HG03457 (cell line): Measurements from ENCODE around the gene MTMR12.
"Not testable (repeated sequence)": the region's sequence is repeated elsewhere in the genome, so short reads cannot be mapped to it uniquely, and the experiment has no call there.

Source experiments
- ATAC-seq: cut with Tn5 transposase; IDR thresholded peaks from one replicate; pipeline ENCODE4 v1.9.1; 2021; ENCODE audit warnings: moderate number of reproducible peaks; ENCODE audit not compliant: unreplicated experiment

Gene MTMR12

DNA sequence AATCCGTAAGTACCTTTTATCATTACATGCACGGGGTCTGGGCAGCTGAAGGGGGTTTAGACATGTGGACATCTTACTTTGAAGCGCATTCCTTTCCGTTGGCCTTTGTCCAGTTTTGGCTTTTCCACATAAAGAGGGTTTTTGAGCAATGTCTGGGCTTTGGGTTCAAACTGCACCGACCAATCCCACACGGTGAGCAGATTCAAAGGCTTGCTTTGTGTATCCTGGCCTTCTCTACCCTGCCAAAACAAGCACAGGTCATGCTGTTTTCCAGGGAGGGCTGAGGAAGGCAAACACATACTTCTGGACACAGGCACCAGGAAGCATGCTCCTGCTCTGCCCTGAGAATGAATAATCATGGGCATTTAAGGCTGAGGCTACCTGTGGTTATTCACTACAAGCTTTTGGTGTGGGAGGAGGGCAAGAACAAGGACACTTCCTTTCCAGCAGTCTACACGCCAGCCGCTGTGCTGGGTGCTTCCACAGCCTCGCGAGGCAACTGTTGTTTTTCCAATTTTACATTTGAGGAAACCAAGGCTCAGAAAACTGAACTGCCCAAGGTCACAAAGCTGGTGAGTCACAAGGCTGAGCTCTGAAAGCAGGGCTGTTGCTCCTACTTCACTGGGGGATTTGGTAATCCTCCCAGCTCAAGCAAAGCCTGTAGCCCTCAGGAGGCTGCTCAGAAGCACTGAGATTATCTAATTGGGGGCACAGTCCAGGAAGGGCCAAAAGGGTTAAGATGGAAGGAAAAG, 78.9 kb downstream of the MTMR12 start:
- no peak for ATAC-seq

GRCh38 chr5:32233220-32233695, 79.5 kb downstream of the MTMR12 start:
- ATAC-seq = no peak

GRCh38 chr5:32232441-32233219, 80.1 kb downstream of the MTMR12 start:
- ATAC-seq = peak; percentile 86

DNA sequence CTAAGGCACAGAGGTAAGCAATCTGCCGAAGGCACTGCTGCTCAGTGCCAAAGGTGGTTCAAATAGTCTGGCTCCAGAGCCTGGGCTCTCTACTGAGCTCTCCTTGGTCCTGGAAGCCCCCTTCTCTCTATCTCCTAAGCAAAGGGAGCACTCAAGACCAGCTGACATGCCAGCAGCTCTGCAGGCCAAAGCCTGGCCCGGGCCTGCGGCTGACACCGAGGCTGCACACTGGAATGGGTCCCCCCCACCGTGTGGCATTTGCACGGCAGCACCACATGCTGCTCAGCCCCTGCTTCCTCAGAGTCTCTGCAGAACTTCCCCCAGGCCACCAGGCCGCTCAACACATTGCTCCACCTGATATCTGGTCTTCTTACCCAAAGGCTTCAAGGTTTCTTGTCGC, 80.8 kb downstream of the MTMR12 start:
- ATAC-seq = no peak

GRCh38 chr5:32231241-32231640, 81.5 kb downstream of the MTMR12 start:
- no peak for ATAC-seq

- no peak for ATAC-seq
Observed at GRCh38 chr5:32230356-32231099, 82.2 kb downstream of the MTMR12 start.

DNA sequence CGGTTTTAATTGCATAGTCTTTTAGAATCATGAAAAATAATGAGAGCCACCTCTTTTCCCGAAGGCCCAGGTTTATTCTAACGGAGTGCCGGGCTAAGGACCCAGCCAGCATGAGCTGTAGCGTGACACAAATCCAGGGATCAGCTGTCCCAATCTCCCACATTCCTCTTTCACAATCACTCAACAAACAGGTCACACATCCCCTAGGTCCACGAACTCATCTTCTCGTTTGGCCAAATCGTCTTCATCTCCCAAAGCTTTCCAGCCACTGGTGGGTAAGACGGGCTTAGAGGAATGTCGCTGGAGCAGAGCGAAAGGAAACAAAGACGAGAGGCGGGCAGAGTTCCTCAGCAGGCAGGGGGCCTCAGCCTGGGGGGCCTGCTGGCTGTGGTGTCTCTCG, 83.2 kb downstream of the MTMR12 start:
- ATAC-seq = no peak

DNA sequence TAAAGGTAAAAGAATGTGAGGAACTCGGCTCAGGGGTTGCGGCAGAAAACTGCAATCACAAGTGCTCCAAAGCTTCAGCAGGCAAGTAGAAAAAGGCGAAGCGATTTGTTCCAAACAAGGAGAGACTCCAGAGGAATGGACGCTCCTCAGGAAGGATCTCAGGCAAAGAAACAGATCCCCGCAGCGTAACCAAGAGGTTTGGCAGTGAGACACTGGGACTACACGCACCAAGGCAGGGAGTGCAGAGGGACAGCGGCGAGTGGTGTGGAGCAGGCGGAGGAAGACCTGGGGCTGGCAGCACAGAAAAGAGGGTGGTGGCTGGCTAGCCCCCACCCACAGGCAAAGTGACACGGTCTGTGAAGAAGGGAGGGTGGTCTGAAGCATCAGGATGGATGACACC, 83.9 kb downstream of the MTMR12 start:
- no peak for ATAC-seq

DNA sequence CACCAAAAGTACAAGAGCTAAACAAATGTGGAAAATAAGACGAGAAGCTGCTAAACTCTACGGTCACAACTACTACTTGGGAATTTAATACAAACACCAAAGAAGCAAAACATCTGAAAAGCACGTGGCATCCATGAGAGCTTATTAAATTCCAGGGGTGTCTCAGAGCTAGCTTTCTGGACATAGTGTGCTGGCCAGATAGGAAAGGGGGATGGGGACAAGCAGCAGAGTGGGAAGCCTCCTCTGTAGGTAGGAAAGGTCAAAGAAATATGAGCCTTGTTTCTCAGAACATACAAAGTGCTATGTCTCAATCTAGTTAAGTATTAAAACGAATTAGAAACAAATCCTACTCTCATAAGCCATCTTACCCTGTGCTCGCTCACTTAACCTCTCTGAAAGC, 87.3 kb downstream of the MTMR12 start:
- no peak for ATAC-seq

DNA sequence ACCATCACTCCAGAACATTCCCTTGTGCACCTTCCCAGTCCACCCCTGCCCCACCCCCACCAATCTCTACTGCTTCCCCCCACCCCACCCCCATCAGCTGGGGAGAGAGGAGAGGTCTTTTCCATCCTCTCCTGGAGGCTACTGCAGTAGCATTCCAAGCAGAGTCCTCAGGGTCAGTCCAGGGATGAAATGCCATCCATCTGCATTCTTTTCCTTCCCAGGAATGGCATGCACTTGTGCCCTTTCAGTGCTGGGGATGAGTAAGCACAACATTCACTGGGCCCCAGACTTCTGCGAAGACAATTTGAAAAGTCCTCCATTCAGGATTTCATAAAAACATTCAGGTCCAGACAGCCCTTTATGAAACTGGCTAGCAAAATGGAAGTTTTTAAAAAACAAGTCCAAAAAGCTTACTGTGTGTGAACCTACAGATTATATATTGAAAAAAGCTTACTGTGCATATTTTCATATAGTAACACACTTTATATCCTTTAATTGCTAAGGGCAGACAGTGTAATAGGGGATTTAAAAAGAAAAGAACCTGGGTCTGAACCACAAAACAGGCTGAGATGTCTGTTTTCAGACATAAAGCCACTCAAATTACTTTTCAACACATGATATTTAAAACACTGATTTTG, 88.6 kb downstream of the MTMR12 start:
- ATAC-seq = no peak

DNA sequence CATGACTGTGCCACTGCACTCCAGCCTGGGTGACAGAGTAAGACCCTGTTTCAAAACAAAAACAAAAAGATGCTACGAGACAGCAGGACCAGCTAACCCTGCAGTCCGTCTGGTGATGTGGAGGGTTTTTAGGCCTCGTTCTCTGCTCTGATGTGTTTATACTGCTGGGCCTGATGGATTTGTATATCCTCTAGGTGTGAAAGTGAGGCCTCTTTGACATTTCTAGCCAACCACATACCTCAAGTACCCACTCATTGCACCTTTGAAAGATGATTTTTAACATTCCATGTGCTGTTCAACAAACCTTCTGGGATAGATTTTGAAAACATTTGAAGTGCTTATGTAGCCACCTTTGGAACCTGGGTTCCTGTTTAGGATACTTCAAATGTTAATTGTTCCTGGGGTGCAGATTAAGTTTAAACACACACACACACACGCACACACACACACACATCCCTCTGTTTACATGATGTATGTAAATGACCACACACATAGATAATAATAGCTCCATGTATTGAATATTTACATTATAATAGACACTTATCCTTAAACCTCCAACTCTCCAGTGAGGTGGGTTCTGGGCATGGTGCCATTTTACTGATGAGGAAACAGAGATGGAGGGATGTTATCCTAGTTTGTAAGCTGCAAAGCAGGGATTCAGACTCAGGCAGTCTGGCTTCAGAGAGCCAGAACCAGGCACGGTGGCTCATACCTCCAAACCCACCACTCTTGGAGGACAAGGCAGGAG, 89.8 kb downstream of the MTMR12 start:
- no peak for ATAC-seq

- no peak for ATAC-seq
Observed at GRCh38 chr5:32217886-32218396, 94.8 kb downstream of the MTMR12 start.

DNA sequence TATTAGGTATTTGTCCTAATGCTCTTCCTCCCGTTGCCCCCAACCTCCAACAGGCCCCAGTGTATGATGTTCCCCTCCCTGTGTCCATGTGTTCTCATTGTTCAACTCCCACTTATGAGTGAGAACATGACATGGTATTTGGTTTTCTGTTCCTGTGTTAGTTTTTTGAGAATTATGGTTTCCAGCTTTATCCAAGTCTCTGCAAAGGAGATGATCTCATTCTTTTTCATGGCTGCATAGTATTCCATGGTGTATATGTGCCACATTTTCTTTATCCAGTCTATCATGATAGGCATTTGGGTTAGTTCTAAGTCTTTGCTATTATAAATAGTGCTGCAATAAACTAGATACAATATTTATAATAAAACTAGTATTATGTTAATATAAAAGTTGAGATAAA, 98.4 kb downstream of the MTMR12 start:
- ATAC-seq = not testable (repeated sequence)

- no peak for ATAC-seq
Observed at GRCh38 chr5:32210151-32210550, 102.6 kb downstream of the MTMR12 start.

DNA sequence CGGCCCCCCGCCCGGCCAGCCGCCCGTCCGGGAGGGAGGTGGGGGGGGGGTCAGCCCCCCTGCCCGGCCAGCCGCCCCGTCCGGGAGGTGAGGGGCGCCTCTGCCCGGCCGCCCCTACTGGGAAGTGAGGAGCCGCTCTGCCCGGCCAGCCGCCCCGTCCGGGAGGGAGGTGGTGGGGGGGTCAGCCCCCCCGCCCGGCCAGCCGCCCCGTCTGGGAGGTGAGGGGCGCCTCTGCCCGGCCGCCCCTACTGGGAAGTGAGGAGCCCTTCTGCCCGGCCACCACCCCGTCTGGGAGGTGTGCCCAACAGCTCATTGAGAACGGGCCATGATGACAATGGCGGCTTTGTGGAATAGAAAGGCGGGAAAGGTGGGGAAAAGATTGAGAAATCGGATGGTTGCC, 103.9 kb downstream of the MTMR12 start:
- ATAC-seq = not testable (repeated sequence)

DNA sequence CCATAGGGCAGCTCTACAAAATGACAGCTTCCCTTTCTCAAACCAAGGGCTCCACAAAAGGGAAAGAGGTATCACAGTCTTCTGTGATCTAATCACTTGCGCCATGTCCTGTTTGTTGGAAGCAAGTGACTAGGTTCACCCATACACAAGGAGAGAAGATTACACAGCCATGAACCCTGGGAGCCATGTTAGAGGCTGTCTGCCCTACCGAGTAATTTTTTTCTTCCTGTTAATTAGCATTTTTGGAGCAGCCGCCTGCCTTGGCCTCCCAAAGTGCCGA, 105.4 kb downstream of the MTMR12 start:
- ATAC-seq = no peak

DNA sequence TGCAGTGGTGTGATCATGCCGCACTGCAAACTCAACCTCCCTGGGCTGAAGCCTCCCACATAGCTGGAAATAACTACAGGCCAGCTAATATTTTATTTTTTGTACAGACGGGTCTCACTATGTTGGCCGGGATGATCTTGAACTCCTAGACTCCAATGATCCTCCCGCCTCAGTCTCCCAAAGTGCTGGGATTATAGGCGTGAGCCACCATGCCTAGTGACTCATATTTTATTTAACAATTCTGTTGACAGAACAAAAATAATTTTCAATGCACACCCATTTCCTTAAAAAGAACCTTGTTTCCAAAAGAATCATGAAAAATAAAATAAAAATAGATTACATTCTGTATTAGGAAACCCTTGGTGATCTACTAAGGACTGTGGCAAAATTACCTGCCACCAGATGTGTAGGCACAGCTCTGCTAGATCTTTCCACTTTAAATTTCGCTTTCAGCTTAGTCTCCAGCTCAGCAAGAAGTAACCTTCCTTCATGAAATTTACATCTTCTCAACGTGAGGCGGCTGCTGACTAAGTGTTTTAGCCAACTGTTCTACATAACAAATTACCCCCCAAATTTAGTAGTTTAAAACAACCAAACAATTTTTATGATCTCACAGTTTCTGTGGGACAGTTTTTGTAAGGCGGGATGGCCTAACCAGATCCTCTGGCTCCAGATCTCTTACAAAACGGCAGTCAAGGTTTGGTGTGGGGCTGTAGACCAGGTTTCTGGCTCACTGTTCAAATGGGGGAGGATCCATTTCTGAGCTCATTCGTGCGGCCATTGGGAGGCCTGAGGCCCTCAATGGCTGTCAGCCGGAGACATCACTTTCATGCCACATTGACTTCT, 106.0 kb downstream of the MTMR12 start:
- ATAC-seq = no peak

- ATAC-seq = no peak
Observed at GRCh38 chr5:32206053-32206452, 106.7 kb downstream of the MTMR12 start.

DNA sequence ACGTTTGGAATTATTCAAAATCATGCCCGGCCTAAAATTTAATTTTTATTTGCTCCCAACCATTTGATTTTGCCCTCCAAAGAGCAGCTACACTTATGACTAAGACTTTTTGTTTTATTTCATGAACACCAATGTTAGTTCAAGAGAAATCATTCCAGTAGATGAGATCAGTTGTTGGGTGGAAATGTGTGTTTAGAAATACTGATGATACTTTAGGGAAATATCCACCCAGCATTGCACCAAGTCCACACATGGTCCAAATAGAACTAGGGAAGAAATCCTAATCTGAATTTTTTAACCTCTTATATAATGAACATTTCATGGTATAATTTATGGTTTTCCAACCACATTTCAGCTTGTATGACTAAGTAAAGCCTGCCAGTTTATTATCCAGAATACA, 110.3 kb downstream of the MTMR12 start:
- no peak for ATAC-seq
